Measurements from ENCODE around the gene NLE1.

The NLE1 gene

DNA sequence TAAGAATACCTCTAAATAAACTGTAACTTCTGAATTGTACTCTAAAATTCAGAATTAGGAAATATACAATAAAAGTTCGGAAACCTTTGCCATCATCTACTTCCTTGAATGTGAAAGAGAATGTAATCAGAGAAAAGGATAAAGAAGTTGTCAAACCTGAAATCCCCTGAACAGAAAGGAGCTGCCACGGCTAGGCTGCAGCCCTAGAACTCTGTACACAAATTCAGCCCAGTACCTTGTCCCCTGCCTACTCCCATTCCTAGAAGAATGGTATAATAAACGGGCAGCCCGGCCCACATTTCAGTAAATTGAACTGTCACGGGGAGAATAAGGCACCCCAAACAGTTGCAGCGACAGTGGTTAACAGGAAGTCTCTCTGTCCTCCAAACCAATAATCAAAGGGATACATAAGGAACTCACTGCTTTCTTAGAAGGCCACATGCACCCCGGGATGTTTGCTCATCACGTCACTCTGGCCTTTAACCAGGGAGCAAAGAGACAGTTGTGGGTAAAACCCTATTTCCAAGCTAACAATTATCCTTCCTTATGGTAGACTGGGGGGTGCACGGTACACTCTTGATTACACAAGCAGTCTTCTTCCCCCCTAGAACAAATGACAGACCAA lies 54.3 kb downstream of the NLE1 start:
- no peak for TF ChIP-seq GATA3 (IDR thresholded peaks at IDR 0.05; ENCODE audit: low read depth, low read length)
- no peak for TF ChIP-seq GATA2 (IDR thresholded peaks at IDR 0.05; ENCODE audit: low read depth, low read length)

DNA sequence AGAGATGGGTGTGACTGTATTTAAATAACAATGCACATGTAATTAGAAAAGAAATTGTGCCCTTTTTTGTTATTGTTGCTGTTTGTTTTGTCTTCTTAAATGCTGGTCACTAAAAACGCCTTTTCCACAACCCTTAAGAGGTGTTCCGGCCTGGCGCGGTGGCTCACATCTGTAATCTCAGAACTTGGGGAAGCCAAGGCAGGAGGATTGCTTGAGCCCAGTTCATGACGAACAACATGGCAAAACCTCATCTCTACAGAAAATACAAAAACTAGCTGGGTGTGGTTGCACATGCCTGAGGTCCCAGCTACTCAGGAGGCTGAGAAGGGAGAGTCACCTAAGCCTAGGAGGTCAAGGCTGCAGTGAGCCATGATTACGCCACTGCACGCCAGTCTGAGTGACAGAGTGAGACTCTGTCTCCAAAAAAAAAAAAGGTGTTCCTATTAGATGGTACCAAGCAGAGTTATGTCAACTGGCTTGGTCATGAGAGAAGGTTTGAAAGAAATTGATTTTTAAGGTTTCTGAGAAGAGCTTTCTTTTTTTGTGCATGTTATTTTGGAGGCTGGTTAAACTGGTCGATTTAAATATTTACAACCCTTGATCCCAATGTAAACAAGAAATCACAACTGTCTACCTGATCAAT lies 55.1 kb downstream of the NLE1 start:
- TF ChIP-seq GATA3 (IDR thresholded peaks at IDR 0.05; ENCODE audit: low read depth, low read length), result no peak
- no peak for TF ChIP-seq GATA2 (IDR thresholded peaks at IDR 0.05; ENCODE audit: low read depth, low read length)

DNA sequence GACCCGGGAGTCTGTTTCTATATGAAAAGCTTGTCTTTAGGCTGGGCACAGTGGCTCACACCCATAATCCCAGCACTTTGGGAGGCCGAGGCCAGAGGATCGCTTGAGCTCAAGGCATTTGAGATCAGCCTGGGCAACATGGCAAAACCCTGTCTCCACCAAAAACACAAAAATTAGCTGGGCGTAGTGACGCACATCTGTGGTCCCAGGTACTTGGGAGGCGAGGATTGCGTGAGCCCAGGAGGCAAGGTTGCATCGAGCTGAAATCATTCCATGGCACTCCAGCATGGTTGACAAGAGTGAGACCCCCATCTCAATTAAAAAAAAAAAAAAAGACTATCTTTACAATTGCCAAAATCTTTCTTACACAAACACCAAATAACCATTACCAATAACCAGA lies 55.9 kb downstream of the NLE1 start:
- TF ChIP-seq GATA3 (IDR thresholded peaks at IDR 0.05; ENCODE audit: low read depth, low read length) (no peak), GATA2 (IDR thresholded peaks at IDR 0.05; ENCODE audit: low read depth, low read length) (no peak)

DNA sequence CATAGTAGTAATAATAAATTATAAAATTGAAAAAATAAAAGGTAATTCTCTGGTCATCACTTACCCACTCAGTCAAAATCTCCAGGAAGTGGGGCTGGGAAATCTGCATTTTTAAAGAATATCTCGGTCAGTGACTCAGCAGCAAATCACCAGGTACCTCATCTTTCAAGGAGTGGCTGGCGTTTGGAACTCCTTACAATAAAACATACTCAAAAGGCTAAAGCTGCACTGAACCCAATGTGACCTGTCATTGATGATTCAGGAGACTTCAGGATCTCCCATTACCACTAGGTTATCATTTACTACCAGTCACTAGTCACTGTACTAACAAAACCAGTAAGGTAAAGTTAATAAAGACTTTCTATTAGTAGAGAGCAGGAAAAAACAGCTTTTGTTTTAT lies 57.1 kb downstream of the NLE1 start:
- TF ChIP-seq GATA2 (IDR thresholded peaks at IDR 0.05; ENCODE audit: low read depth, low read length) (no peak), GATA3 (IDR thresholded peaks at IDR 0.05; ENCODE audit: low read depth, low read length) (no peak)

DNA sequence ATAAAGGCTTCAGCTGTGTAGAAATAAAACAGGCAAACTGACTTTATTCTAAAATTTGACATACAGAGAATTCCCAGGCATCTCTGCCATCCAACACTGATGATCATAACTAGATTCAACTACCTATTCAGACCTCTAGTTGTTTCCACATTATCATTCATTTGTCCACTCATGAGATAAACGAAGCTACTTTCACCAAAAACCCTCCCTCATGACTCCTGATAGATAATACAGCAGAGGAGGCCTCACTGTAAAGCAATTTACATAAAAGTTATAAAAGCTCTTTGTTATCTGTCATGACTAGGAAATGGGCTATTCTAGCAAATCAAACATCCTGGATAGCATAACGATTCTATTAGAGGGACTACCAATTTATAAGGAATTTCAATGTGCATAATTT lies 59.0 kb downstream of the NLE1 start:
- TF ChIP-seq GATA3 (IDR thresholded peaks at IDR 0.05; ENCODE audit: low read depth, low read length), result no peak
- TF ChIP-seq GATA2 (IDR thresholded peaks at IDR 0.05; ENCODE audit: low read depth, low read length), result no peak

DNA sequence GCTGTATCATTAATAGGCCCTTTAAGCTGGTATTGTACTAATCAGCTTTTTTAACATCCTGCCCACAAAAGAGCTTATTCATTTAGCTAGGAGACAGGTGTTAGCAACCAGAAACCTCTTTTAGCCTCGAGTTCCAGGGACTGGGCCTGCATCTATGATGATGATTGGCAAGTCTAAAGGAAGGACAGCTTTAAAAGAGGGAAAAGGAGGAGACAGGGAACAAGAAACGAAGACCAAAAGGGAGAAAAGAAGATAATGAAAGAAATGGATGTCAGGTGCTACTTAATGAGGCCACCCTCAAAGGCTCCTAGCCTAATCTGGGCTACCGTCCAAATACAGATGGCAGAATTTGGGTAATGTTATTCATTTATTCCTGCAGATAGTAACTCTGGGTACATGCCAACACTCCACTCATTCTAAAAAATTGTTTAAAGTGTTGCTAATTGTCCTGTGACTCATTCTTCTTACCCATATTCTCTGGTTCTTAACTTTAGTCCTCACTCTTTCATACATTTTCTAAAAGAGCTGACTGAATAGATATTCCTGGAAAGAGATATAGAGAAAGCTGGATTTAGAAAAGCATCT lies 59.9 kb downstream of the NLE1 start:
- TF ChIP-seq GATA3 (IDR thresholded peaks at IDR 0.05; ENCODE audit: low read depth, low read length) (no peak), GATA2 (IDR thresholded peaks at IDR 0.05; ENCODE audit: low read depth, low read length) (no peak)

DNA sequence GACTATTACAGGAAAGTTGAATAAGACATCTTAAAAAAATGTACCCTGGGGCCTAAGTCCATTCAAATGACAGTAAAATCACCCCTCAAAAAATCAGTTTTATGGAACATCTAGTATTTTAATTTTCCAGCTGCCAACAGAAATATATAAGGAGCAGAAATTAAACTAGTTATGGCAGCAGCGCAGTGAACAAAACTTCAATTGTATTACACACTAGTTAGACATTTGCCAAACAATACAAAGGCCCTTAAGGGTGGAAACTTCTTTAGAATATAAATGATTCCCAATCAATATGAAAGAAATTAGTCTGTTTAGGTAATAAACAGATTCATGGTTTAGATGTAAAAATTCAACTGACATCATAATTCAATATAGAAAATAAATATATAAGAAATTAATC lies 60.5 kb downstream of the NLE1 start:
- no peak for TF ChIP-seq GATA3 (IDR thresholded peaks at IDR 0.05; ENCODE audit: low read depth, low read length)
- no peak for TF ChIP-seq GATA2 (IDR thresholded peaks at IDR 0.05; ENCODE audit: low read depth, low read length)

DNA sequence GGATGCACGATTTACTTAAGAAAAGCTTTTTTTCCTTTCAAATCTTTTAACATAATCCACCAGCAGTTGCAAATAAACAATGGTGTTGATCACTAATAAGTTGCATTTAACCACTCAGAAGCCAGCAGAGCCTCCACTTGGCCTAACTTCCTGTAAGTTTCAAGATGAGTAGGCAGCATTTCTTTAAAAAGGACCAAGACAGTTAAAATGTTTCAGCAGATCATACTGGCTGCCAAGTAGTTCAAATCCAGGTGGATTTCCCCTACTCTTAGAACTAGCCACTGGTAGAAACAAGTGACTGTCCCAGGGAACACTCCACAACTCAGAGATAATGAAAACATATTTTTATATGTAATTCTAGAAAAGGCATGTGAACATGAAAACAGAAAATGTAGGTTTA lies 61.6 kb downstream of the NLE1 start:
- TF ChIP-seq GATA2 (IDR thresholded peaks at IDR 0.05; ENCODE audit: low read depth, low read length) (no peak), GATA3 (IDR thresholded peaks at IDR 0.05; ENCODE audit: low read depth, low read length) (no peak)

DNA sequence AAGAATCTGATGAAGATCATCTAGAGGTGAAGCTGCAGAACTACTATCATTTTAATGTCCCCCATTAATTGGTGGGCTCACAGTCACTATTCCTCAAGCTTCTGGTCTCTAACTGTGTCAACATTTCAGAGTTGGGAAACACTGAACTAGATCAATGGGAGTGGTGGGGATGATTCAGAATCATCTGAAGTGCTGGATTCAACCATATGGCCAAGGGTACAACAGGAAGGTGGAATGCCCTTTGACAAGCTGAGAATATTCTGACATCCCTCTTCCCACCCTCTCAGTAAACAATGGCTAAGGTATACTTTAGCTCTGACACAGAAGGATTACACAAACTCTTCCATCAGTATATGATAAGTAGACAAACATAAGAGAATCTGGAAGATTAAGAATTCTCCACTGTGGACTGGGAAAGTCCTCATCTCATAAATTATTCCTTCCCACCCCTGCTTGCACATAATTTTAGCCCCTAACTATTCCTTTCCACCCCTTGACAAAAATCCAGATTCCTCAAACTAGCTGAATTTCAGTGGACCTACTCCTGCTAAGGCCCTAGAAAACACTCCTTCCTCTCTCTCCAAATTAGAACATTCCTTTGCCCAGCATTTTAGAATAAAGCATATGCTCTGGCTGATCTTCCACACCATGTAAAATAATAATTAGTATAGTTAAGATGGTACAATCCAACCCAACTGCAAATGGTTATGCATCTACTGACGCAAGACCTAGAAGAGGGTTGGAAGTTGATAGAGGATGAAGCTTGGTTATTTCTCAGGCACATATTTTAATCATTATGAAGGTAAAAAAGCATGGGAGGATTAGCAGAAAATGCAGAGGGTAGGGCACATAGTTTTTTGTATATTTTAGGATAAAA lies 62.3 kb downstream of the NLE1 start:
- TF ChIP-seq GATA2 (IDR thresholded peaks at IDR 0.05; ENCODE audit: low read depth, low read length) (no peak), GATA3 (IDR thresholded peaks at IDR 0.05; ENCODE audit: low read depth, low read length) (no peak)
